HCT116 (cell line): Measurements from ENCODE around the gene CDC42BPA. TPM values are rescaled to one million over a fixed set of nuclear protein-coding genes. Genes with fewer than 3 reads are reported as not detected.

Experiments used
- ATAC-seq: fragments of 200-7000 bp; cut with Tn5 transposase; 2 replicates; pipeline ENCODE4 v1.9.1; 2020; ENCODE audit warnings: mild to moderate bottlenecking, moderate library complexity
- BruUV-seq: library from RNA; stranded (reverse); fragments of 400-500 nt; replicated peaks from 2 replicates; lab custom pipeline; 2021; lab: Mats Ljungman, UMichigan
- CTCF ChIA-PET: fragments of 300-600 bp; sonication (Branson Sonifier 250); formaldehyde crosslinking; loops from one replicate; lab custom pipeline; 2021; ENCODE audit warnings: antibody characterized with exemption; lab: Charles Lee
- POLR2A ChIA-PET: fragments of 300-600, 350-600 bp; sonication (Branson Sonifier 250); formaldehyde crosslinking; loops from one replicate; lab custom pipeline; 2021; ENCODE audit warnings: antibody characterized with exemption; lab: Charles Lee
- RAD21 ChIA-PET, 2 experiments: fragments of 300-600 bp; sonication (Branson Sonifier 250); formaldehyde crosslinking; loops; one replicate each; lab custom pipeline; 2023; ENCODE audit warnings: low total read pairs in 2 of 2; ENCODE audit not compliant: uncharacterized antibody in 2 of 2, unreplicated experiment in 2 of 2, low non-redundant PET in 1 of 2; lab: Charles Lee
- DNase-seq: peaks from one replicate; pipeline ENCODE4 v3.0.0-alpha.2; 2010; ENCODE audit warnings: low read depth, low spot score
- H2AFZ ChIP-seq: fragments of 200-600 bp; shearing (Covaris generic), sonication (generic); 2 replicates; pipeline ENCODE4 v1.6.1; 2017; ENCODE audit warnings: low read depth, mixed run types, mixed read lengths, antibody characterized with exemption, low read length; ENCODE audit not compliant: poor library complexity, severe bottlenecking
- H3K27ac ChIP-seq: 2 replicates; pipeline ENCODE4 v1.5.1; 2012; ENCODE audit warnings: low read depth, low read length
- H3K27me3 ChIP-seq: fragments of 200-600 bp; sonication (generic); 2 replicates; pipeline ENCODE4 v1.6.1; 2016; ENCODE audit warnings: mixed run types, low read length, mixed read lengths; ENCODE audit not compliant: insufficient read depth
- H3K36me3 ChIP-seq, 2 experiments: fragments of 200-500 bp in 1 of 2; fragments of 200-600 bp in 1 of 2; sonication (Bioruptor generic) in 1 of 2; sonication (generic) in 1 of 2; 2 replicates each; pipeline versions ENCODE4 v1.5.1 to v1.6.1; 2014 to 2016; ENCODE audit warnings: low read length in 2 of 2, inconsistent platforms in 1 of 2, mixed read lengths in 1 of 2, mixed run types in 1 of 2; ENCODE audit not compliant: insufficient read depth in 2 of 2, control insufficient read depth in 1 of 2
- H3K4me1 ChIP-seq, 2 experiments: fragments of 200-600 bp in 1 of 2; sonication (generic) in 1 of 2; 2 replicates each; pipeline versions ENCODE4 v1.5.1 to v1.6.1; 2012 to 2017; ENCODE audit warnings: low read length in 2 of 2, inconsistent platforms in 1 of 2, mild to moderate bottlenecking in 1 of 2, mixed read lengths in 1 of 2, mixed run types in 1 of 2, moderate library complexity in 1 of 2; ENCODE audit not compliant: insufficient read depth in 2 of 2, control insufficient read depth in 1 of 2
- H3K4me2 ChIP-seq: fragments of 200-600 bp; sonication (generic); 2 replicates; pipeline ENCODE4 v1.6.1; 2017; ENCODE audit warnings: mixed run types, low read length, mixed read lengths
- H3K4me3 ChIP-seq, 2 experiments: fragments of 200-600 bp in 1 of 2; sonication (generic) in 1 of 2; replicated peaks in 1 of 2; 2 replicates each; pipeline ENCODE4 v1.5.1; 2011 to 2016; ENCODE audit warnings: low read length in 2 of 2, control low read depth in 1 of 2, low read depth in 1 of 2, mild to moderate bottlenecking in 1 of 2, mixed read lengths in 1 of 2, mixed run types in 1 of 2
- H3K79me2 ChIP-seq: fragments of 200-600 bp; sonication (generic); 2 replicates; pipeline ENCODE4 v1.6.1; 2017; ENCODE audit warnings: mild to moderate bottlenecking, mixed run types, low read length, moderate library complexity, mixed read lengths; ENCODE audit not compliant: insufficient read depth
- H3K9ac ChIP-seq: fragments of 200-600 bp; sonication (generic); 2 replicates; pipeline ENCODE4 v1.6.1; 2016; ENCODE audit warnings: low read length, mixed read lengths
- H3K9me2 ChIP-seq: fragments of 200-600 bp; sonication (generic), shearing (Covaris generic); 2 replicates; pipeline ENCODE4 v1.6.1; 2017; ENCODE audit warnings: mixed run types, mild to moderate bottlenecking, moderate library complexity; ENCODE audit not compliant: insufficient read depth
- H3K9me3 ChIP-seq, 2 experiments: fragments of 200-500 bp in 1 of 2; fragments of 200-600 bp in 1 of 2; sonication (Bioruptor generic) in 1 of 2; sonication (generic) in 1 of 2; 2 replicates each; pipeline ENCODE4 v1.6.1; 2014 to 2017; ENCODE audit warnings: low read length in 2 of 2, mixed read lengths in 2 of 2, inconsistent platforms in 1 of 2, low read depth in 1 of 2, mild to moderate bottlenecking in 1 of 2, mixed run types in 1 of 2, moderate library complexity in 1 of 2; ENCODE audit not compliant: control insufficient read depth in 1 of 2, insufficient read depth in 1 of 2
- H4K20me1 ChIP-seq: fragments of 200-600 bp; sonication (generic), shearing (Covaris generic); 2 replicates; pipeline ENCODE4 v1.6.1; 2017; ENCODE audit warnings: mixed run types, mild to moderate bottlenecking, moderate library complexity; ENCODE audit not compliant: insufficient read depth
- ATF3 ChIP-seq: IDR thresholded peaks from 2 replicates; pipeline ENCODE4 v1.6.1; 2012
- CEBPB ChIP-seq: IDR thresholded peaks from 2 replicates; pipeline ENCODE4 v1.6.1; 2012; ENCODE audit warnings: low read depth
- EGR1 ChIP-seq: IDR thresholded peaks from 2 replicates; pipeline ENCODE4 v1.6.1; 2012; ENCODE audit warnings: low read depth
- POLR2A ChIP-seq: IDR thresholded peaks from 2 replicates; pipeline ENCODE4 v1.7.0; 2011; ENCODE audit warnings: borderline replicate concordance; ENCODE audit not compliant: insufficient read depth, insufficient read length; ENCODE audit errors: extremely low read depth
- RAD21 ChIP-seq: IDR thresholded peaks from 2 replicates; pipeline ENCODE4 v1.6.1; 2012; ENCODE audit warnings: low read depth, mild to moderate bottlenecking
- SP1 ChIP-seq: IDR thresholded peaks from 2 replicates; pipeline ENCODE4 v1.6.1; 2012; ENCODE audit warnings: low read depth
- YY1 ChIP-seq: IDR thresholded peaks from 2 replicates; pipeline ENCODE4 v1.6.1; 2011; ENCODE audit warnings: low read length, low read depth, moderate library complexity, mild to moderate bottlenecking; ENCODE audit not compliant: insufficient replicate concordance; ENCODE audit errors: extremely low read depth
- intact Hi-C: fragments of 100-400 bp; cut with micrococcal nuclease; formaldehyde crosslinking; loops from 2 replicates; pipeline ENCODE4 v1.10.0; 2022
- total RNA-seq: library from RNA; stranded (reverse); gene quantifications from one replicate; pipeline ENCODE4 v1.2.1, GENCODE V29; 2021; ENCODE audit not compliant: unreplicated experiment

The CDC42BPA gene
- total RNA-seq, 1 experiment from 2014 or later: 44.0 TPM

GRCh38 chr1:226972931-226973330 lies 345.4 kb downstream of the CDC42BPA start:
- no peak for DNase-seq
- intact Hi-C loops: no loop called here
- TF ChIP-seq YY1 (no peak), EGR1 (no peak)
- TF ChIP-seq, all 23 proteins: peak for 0
- RAD21 ChIA-PET: no interaction called here
- Histone ChIP-seq H3K4me1 (no peaks in the 10 kb centered on the region), H3K27me3 (no peaks in the 10 kb centered on the region), H3K9me3 (no peaks in the 10 kb centered on the region), H3K9ac (no peak overlapping the region), H3K79me2 (no peaks in the 10 kb centered on the region), H3K9me2 (no peaks in the 10 kb centered on the region), H3K27ac (no peak overlapping the region), H4K20me1 (no peaks in the 10 kb centered on the region), H3K4me3 (no peak overlapping the region), H3K36me3 (0 out of 4 replicates have a peak, but pooled peaks cover 0 to 3% of the 10 kb centered on the region in 2 experiments), H3K4me2 (no peak overlapping the region), H2AFZ (no peak overlapping the region)
- no TSS peak for BruUV-seq
- CTCF ChIA-PET: no interaction called here
- no peak for ATAC-seq
- POLR2A ChIA-PET: no interaction called here

GRCh38 chr1:226971765-226972164 lies 346.5 kb downstream of the CDC42BPA start:
- POLR2A ChIA-PET: no interaction called here
- TF ChIP-seq RAD21 (no peak), SP1 (no peak), ATF3 (no peak), YY1 (no peak), EGR1 (no peak), POLR2A (no peak), CEBPB (no peak)
- Histone ChIP-seq H3K79me2 (no peaks in the 10 kb centered on the region), H3K4me2 (no peak overlapping the region), H3K9me3 (no peaks in the 10 kb centered on the region), H4K20me1 (no peaks in the 10 kb centered on the region), H3K27me3 (no peaks in the 10 kb centered on the region), H3K27ac (no peak overlapping the region), H3K36me3 (0 out of 4 replicates have a peak, but pooled peaks cover 0 to 3% of the 10 kb centered on the region in 2 experiments), H3K4me3 (no peak overlapping the region), H3K9ac (no peak overlapping the region), H3K4me1 (no peaks in the 10 kb centered on the region), H2AFZ (no peak overlapping the region), H3K9me2 (no peaks in the 10 kb centered on the region)
- CTCF ChIA-PET: no interaction called here
- intact Hi-C loops: no loop called here
- ATAC-seq (no peak), DNase-seq (no peak)
- RAD21 ChIA-PET: no interaction called here
- no TSS peak for BruUV-seq
